Fibroblast of skin of right biceps (primary cell): ENCODE results near the gene MORN1.

Experiments
- DNase-seq: peaks from one replicate; pipeline ENCODE4 v3.0.0-alpha.2; 2013

Gene MORN1

GRCh38 chr1:2349806-2350205 is 41.5 kb downstream of the MORN1 start:
- no peak for DNase-seq

GRCh38 chr1:2348346-2349325 is 42.7 kb downstream of the MORN1 start:
- no peak for DNase-seq

- DNase-seq = no peak
Measured at GRCh38 chr1:2347896-2348295, 43.5 kb downstream of the MORN1 start.

- DNase-seq = no peak
Measured at GRCh38 chr1:2347409-2347785, 44.0 kb downstream of the MORN1 start.

GRCh38 chr1:2346691-2347408 is 44.5 kb downstream of the MORN1 start:
- no peak for DNase-seq

- DNase-seq = no peak
Measured at GRCh38 chr1:2345297-2346075, 45.9 kb downstream of the MORN1 start.

GRCh38 chr1:2344744-2345296 is 46.5 kb downstream of the MORN1 start:
- DNase-seq = no peak

GRCh38 chr1:2344121-2344681 is 47.2 kb downstream of the MORN1 start:
- DNase-seq = no peak

GRCh38 chr1:2343023-2343935 is 48.1 kb downstream of the MORN1 start:
- no peak for DNase-seq

GRCh38 chr1:2342384-2343022 is 48.9 kb downstream of the MORN1 start:
- no peak for DNase-seq

GRCh38 chr1:2341706-2342383 is 49.5 kb downstream of the MORN1 start:
- no peak for DNase-seq

GRCh38 chr1:2340918-2341254 is 50.5 kb downstream of the MORN1 start:
- no peak for DNase-seq

- DNase-seq = no peak
Measured at GRCh38 chr1:2340086-2340917, 51.1 kb downstream of the MORN1 start.

GRCh38 chr1:2339206-2340085 is 51.9 kb downstream of the MORN1 start:
- no peak for DNase-seq

GRCh38 chr1:2337501-2337900 is 53.9 kb downstream of the MORN1 start:
- no peak for DNase-seq

- no peak for DNase-seq
Measured at GRCh38 chr1:2337081-2337480, 54.3 kb downstream of the MORN1 start.

GRCh38 chr1:2336499-2336898 is 54.9 kb downstream of the MORN1 start:
- no peak for DNase-seq

GRCh38 chr1:2335721-2336455 is 55.5 kb downstream of the MORN1 start:
- no peak for DNase-seq
